Activated T-helper 2 cell treated with anti-CD3 and anti-CD28 coated beads, Interferon-gamma antibody, Interleukin-2, Interleukin-4, amounts not matched to agents 10 μg/mL and 5 μg/mL and 100 μg/mL, durations not matched to agents 14 hours and 24 hours and 36 hours (primary cell): ENCODE results near the gene USP53. TPM values are rescaled to one million over a fixed set of nuclear protein-coding genes. Genes with fewer than 3 reads are reported as not detected.
"Not testable (repeated sequence)": the region's sequence is repeated elsewhere in the genome, so short reads cannot be mapped to it uniquely, and the experiment has no call there.

Source experiments
- DNase-seq: peaks from one replicate; pipeline ENCODE4 v3.0.0; 2021; ENCODE audit warnings: low spot score
- H3K27ac Mint-ChIP-seq: one replicate; pipeline ENCODE4 v1.8.0; 2021; ENCODE audit warnings: mixed read lengths
- H3K27me3 Mint-ChIP-seq: one replicate; pipeline ENCODE4 v1.8.0; 2021; ENCODE audit warnings: low read depth, mixed read lengths
- H3K36me3 Mint-ChIP-seq: one replicate; pipeline ENCODE4 v1.8.0; 2021; ENCODE audit warnings: low read depth, mixed read lengths
- H3K4me1 Mint-ChIP-seq: one replicate; pipeline ENCODE4 v1.8.0; 2021; ENCODE audit warnings: low read depth, mixed read lengths
- H3K4me3 Mint-ChIP-seq: one replicate; pipeline ENCODE4 v1.8.0; 2021; ENCODE audit warnings: low read depth, mild to moderate bottlenecking, moderate library complexity, mixed read lengths
- H3K9me3 Mint-ChIP-seq: one replicate; pipeline ENCODE4 v1.8.0; 2021; ENCODE audit warnings: mixed read lengths
- intact Hi-C: fragments of 100-400 bp; cut with micrococcal nuclease; formaldehyde crosslinking; loops from one replicate; pipeline ENCODE4 v1.15.1; 2023
- total RNA-seq: library from RNA; stranded (reverse); gene quantifications from 2 replicates; pipeline ENCODE4 v1.2.3, GENCODE V29; 2022

The USP53 gene
- total RNA-seq, 1 donor from 2014 or later = 7.3 TPM

DNA sequence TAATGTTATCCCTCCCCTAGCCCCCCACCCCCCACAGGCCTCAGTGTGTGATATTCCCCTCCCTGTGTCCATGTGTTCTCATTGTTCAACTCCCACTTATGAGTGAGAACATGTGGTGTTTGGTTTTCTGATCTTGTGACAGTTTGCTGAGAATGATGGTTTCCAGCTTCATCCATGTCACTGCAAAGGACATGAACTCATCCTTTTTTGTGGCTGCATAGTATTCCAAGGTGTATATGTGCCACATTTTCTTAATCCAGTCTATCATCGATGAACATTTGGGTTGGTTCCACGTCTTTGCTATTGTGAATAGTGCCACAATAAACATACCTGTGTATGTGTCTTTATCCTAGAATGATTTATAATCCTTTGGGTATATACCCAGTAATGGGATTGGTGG lies 38.5 kb downstream of the USP53 start:
- peaks cover 36% of the 10 kb centered on the region for H3K36me3 Mint-ChIP-seq

DNA sequence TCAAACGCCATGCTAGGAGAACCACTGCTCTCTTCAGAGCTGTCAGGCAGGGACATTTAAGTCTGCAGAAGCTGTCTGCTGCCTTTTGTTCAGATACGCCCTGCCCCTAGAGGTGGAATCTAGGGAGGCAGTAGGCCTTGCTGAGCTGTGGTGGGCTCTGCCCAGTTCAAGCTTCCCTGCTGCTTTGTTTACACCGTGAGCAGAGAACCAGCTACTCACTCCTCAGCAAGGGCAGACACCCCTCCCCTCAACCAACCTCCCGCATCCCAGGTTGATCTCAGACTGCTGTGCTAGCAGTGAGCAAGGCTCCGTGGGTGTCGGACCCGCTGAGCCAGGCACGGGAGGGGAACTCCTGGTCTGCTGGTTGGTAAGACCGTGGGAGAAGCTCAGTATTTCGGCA lies 42.7 kb downstream of the USP53 start:
- H3K27ac Mint-ChIP-seq, H3K27me3 Mint-ChIP-seq, intact Hi-C loops, DNase-seq, H3K4me1 Mint-ChIP-seq, H3K4me3 Mint-ChIP-seq: not testable (repeated sequence)
- H3K9me3 Mint-ChIP-seq = peaks cover 27% of the 10 kb centered on the region
- peaks cover 44% of the 10 kb centered on the region for H3K36me3 Mint-ChIP-seq

More for the DNA sequence above, 38.5 kb downstream of the USP53 start:
- H3K4me1 Mint-ChIP-seq, DNase-seq, intact Hi-C loops, H3K4me3 Mint-ChIP-seq, H3K27me3 Mint-ChIP-seq, H3K27ac Mint-ChIP-seq: not testable (repeated sequence)
- peaks cover 23% of the 10 kb centered on the region for H3K9me3 Mint-ChIP-seq

- no peak for DNase-seq
- Mint-ChIP-seq H3K27ac (no peak overlapping the region), H3K9me3 (peaks cover 4% of the 10 kb centered on the region), H3K27me3 (no peaks in the 10 kb centered on the region), H3K4me3 (no peak overlapping the region), H3K36me3 (peaks cover 24% of the 10 kb centered on the region), H3K4me1 (no peaks in the 10 kb centered on the region)
- intact Hi-C loops = no loop called here
These were observed 48.0 kb downstream of the USP53 start for GRCh38 chr4:119260528-119260927.

- H3K9me3 Mint-ChIP-seq = peaks cover 14% of the 10 kb centered on the region
- DNase-seq = no peak
- H3K27ac Mint-ChIP-seq = no peak overlapping the region
- intact Hi-C loops = no loop called here
- H3K4me3 Mint-ChIP-seq = no peak overlapping the region
- H3K36me3 Mint-ChIP-seq = peaks cover 29% of the 10 kb centered on the region
- H3K27me3 Mint-ChIP-seq = no peaks in the 10 kb centered on the region
- no peaks in the 10 kb centered on the region for H3K4me1 Mint-ChIP-seq
These were observed 49.5 kb downstream of the USP53 start for GRCh38 chr4:119261986-119262385.

- intact Hi-C loops = no loop called here
- Mint-ChIP-seq H3K27me3 (no peaks in the 10 kb centered on the region), H3K27ac (no peak overlapping the region), H3K4me3 (no peak overlapping the region), H3K36me3 (peaks cover 21% of the 10 kb centered on the region), H3K4me1 (no peaks in the 10 kb centered on the region), H3K9me3 (peaks cover 10% of the 10 kb centered on the region)
- no peak for DNase-seq
These were observed 52.2 kb downstream of the USP53 start for GRCh38 chr4:119264743-119265142.

DNA sequence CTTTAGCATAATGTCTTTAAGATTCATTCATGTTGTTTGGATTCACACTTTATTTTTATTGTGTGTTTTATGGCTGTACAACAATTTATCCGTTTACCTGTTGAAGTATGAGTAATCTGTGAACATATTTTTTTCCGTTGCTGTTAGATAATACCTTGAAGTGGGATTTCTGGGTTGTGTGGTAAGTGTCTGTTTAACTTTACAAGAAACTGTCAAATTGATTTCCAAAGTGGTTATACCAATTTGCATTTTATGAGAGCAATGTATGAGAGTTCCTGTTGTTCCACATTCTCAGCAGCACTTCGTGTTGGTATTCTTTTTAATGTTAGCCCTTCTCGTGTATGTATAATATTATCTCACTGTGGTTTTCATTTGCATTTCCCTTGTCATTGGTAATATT lies 53.6 kb downstream of the USP53 start:
- H3K27ac Mint-ChIP-seq = no peak overlapping the region

DNA sequence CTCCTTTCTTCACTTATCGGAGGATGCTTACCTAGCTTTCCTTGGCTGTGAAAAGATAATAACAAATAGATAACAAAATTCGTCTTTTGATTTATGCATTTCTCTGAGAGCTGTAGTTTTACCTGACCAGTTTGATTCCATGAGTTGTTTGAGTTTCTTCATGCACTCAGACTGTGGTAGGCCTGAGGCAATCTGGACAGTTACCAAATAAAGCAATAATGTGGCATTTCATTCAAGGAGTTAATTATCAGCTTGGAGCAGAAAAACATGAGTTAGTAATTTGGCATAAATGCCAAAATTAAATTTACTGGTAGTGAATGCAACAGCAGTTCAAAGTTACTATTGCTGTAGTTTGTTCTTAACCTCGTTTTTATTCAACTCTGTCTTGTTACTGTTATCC lies 56.0 kb downstream of the USP53 start:
- intact Hi-C loops = no loop called here
- Mint-ChIP-seq H3K27ac (no peak overlapping the region), H3K4me3 (no peak overlapping the region), H3K9me3 (peaks cover 10% of the 10 kb centered on the region), H3K27me3 (no peaks in the 10 kb centered on the region), H3K4me1 (no peaks in the 10 kb centered on the region), H3K36me3 (peaks cover 30% of the 10 kb centered on the region)
- DNase-seq = no peak

More for the DNA sequence above, 53.6 kb downstream of the USP53 start:
- intact Hi-C loops = no loop called here
- Mint-ChIP-seq H3K4me3 (no peak overlapping the region), H3K27me3 (no peaks in the 10 kb centered on the region), H3K9me3 (peaks cover 10% of the 10 kb centered on the region), H3K36me3 (peaks cover 15% of the 10 kb centered on the region), H3K4me1 (no peaks in the 10 kb centered on the region)
- no peak for DNase-seq

DNA sequence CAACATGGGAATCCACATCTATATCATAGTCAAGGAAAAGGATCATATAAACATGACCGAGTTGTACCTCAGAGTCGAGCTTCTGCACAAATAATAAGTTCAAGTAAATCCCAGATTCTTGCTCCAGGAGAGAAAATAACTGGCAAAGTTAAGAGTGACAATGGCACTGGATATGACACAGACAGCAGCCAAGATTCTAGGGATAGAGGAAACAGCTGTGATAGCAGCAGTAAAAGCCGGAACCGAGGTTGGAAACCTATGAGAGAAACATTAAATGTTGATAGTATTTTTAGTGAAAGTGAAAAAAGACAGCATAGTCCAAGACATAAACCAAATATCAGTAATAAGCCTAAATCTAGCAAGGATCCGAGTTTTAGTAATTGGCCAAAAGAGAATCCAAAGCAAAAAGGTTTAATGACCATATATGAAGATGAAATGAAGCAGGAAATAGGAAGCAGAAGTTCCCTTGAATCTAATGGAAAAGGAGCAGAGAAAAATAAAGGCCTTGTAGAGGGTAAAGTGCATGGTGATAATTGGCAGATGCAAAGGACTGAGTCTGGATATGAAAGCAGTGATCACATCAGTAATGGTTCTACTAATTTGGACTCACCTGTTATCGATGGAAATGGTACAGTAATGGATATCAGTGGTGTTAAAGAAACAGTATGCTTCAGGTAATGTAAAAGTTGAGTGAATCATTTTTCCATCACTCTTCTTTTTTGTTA lies 59.0 kb downstream of the USP53 start:
- Mint-ChIP-seq H3K27me3 (no peaks in the 10 kb centered on the region), H3K27ac (no peak overlapping the region), H3K36me3 (peaks cover 21% of the 10 kb centered on the region), H3K9me3 (peaks cover 4% of the 10 kb centered on the region), H3K4me3 (no peak overlapping the region), H3K4me1 (no peaks in the 10 kb centered on the region)
- intact Hi-C loops = no loop called here
- no peak for DNase-seq

DNA sequence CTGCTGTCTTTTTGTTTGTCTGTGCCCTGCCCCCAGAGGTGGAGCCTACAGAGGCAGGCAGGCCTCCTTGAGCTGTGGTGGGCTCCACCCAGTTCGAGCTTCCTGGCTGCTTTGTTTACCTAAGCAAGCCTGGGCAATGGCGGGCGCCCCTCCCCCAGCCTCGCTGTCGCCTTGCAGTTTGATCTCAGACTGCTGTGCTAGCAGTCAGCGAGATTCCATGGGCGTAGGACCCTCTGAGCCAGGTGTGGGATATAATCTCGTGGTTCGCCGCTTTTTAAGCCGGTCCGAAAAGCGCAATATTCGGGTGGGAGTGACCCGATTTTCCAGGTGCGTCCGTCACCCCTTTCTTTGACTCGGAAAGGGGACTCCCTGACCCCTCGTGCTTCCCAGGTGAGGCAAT lies 67.0 kb downstream of the USP53 start:
- H3K4me3 Mint-ChIP-seq = not testable (repeated sequence)

DNA sequence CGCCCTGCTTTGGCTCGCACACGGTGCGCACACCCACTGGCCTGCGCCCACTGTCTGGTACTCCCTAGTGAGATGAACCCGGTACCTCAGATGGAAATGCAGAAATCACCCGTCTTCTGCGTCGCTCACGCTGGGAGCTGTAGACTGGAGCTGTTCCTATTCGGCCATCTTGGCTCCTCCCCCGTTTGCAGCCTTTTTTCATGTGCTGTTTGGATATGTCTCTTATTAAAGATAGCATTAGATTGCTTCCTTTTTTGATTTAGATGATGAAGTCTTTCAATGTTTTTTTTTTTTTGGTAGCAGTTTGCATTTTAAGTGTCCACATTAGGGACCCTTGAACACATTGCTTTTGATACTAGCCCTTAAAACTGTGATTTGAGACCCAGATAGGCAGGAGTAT lies 67.4 kb downstream of the USP53 start:
- not testable (repeated sequence) for DNase-seq, H3K27ac Mint-ChIP-seq, H3K36me3 Mint-ChIP-seq, H3K9me3 Mint-ChIP-seq, H3K4me3 Mint-ChIP-seq, H3K27me3 Mint-ChIP-seq
- peaks cover 19% of the 10 kb centered on the region for H3K4me1 Mint-ChIP-seq
- intact Hi-C loops = loop anchor here (10.0 kb wide), 1 partner anchor 515 kb away; no protein-coding TSS in a partner anchor

More for the DNA sequence above, 67.0 kb downstream of the USP53 start:
- peaks cover 16% of the 10 kb centered on the region for H3K4me1 Mint-ChIP-seq
- H3K27me3 Mint-ChIP-seq, H3K9me3 Mint-ChIP-seq, H3K27ac Mint-ChIP-seq, intact Hi-C loops, H3K36me3 Mint-ChIP-seq, DNase-seq: not testable (repeated sequence)

DNA sequence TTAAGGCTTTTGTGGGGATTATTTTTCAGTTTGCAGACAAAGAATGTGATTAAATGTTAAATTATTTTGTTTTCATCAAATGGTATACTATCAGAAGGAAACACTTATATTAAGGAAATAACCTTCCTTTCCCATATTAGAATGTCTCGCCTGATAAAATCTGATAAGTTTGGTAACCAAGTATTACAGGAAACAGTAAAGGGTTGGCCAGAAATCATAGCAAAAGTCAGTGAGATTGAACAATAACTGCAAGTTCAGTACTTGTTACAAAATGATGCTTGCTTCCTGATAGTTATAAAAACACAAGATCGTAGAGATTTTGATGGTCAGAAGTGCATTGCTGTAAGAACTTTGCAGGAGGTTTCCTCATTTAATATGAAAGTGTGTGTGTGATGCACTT lies 68.9 kb downstream of the USP53 start:
- DNase-seq = no peak
- Mint-ChIP-seq H3K36me3 (peaks cover 7% of the 10 kb centered on the region), H3K4me3 (no peak overlapping the region), H3K27me3 (no peaks in the 10 kb centered on the region), H3K9me3 (no peaks in the 10 kb centered on the region), H3K27ac (no peak overlapping the region), H3K4me1 (peaks cover 23% of the 10 kb centered on the region)
- intact Hi-C loops = loop anchor here (10.0 kb wide), 1 partner anchor 517 kb away; no protein-coding TSS in a partner anchor

GRCh38 chr4:119284876-119285780 lies 72.6 kb downstream of the USP53 start:
- intact Hi-C loops = loop anchor here (5.0 to 10.0 kb wide), 2 partner anchors 73 to 520 kb away; partner anchors contain the start of gene USP53
- H3K4me3 Mint-ChIP-seq = peak overlapping the region; percentile 66
- DNase-seq = no peak
- H3K4me1 Mint-ChIP-seq = peaks cover 21% of the 10 kb centered on the region
- H3K27me3 Mint-ChIP-seq = no peaks in the 10 kb centered on the region
- no peaks in the 10 kb centered on the region for H3K9me3 Mint-ChIP-seq
- H3K36me3 Mint-ChIP-seq = peaks cover 4% of the 10 kb centered on the region
- H3K27ac Mint-ChIP-seq = peak overlapping the region; percentile 5
